Prostate gland (tissue), 2 donors: ENCODE measurements around the gene GPC5.

Experiments
- CTCF ChIP-seq, 4 experiments: fragments of 200-600 bp in 2 of 4; fragments of 450-650 bp in 2 of 4; sonication (generic) in 2 of 4; IDR thresholded peaks; 1 replicate in 3 of 4; 2 replicates in 1 of 4; pipeline ENCODE4 v1.5.1; 2016 to 2019; ENCODE audit warnings: antibody characterized with exemption in 4 of 4, mild to moderate bottlenecking in 2 of 4, moderate library complexity in 2 of 4
- POLR2AphosphoS5 ChIP-seq: sonication (generic); formaldehyde crosslinking; IDR thresholded peaks from one replicate; pipeline ENCODE4 v1.6.1; 2017; ENCODE audit warnings: antibody characterized with exemption

GRCh38 chr13:91546900-91547299, 148.5 kb downstream of the GPC5 start:
- TF ChIP-seq CTCF (IDR thresholded peaks at IDR 0.05) (no peak), POLR2AphosphoS5 (no peak)
